Measurements from ENCODE around the gene SOX6. TPM values are rescaled to one million over a fixed set of nuclear protein-coding genes. Genes with fewer than 3 reads are reported as not detected.

SOX6 gene
- total RNA-seq, 4 donors from 2014 or later = 0.29 to 20.5 (median 8.2) TPM

- TF ChIP-seq CTCF (IDR thresholded peaks at IDR 0.05) (no peak), POLR2A (IDR thresholded peaks at IDR 0.05) (no peak)
- Histone ChIP-seq H3K9me3 (no peaks in the 10 kb centered on the region), H3K27me3 (no peaks in the 10 kb centered on the region), H3K36me3 (no peaks in the 10 kb centered on the region), H3K4me3 (no peak overlapping the region), H3K4me1 (no peaks in the 10 kb centered on the region), H3K27ac (no peak overlapping the region)
- intact Hi-C loops (cut with DNase I; ENCODE audit: low total_unique reads) = no loop called here
- DNase-seq = no peak
Measured at GRCh38 chr11:16007514-16007913, 348.8 kb downstream of the SOX6 start.

GRCh38 chr11:16002942-16003341, 353.4 kb downstream of the SOX6 start:
- H3K27me3 ChIP-seq = no peaks in the 10 kb centered on the region
- H3K36me3 ChIP-seq = no peaks in the 10 kb centered on the region
- H3K9me3 ChIP-seq = no peaks in the 10 kb centered on the region
- H3K27ac ChIP-seq = no peak overlapping the region
- TF ChIP-seq CTCF (IDR thresholded peaks at IDR 0.05) (no peak), POLR2A (IDR thresholded peaks at IDR 0.05) (no peak)
- intact Hi-C loops (cut with DNase I; ENCODE audit: low total_unique reads) = no loop called here
- no peaks in the 10 kb centered on the region for H3K4me1 ChIP-seq
- no peak overlapping the region for H3K4me3 ChIP-seq
- no peak for DNase-seq

GRCh38 chr11:16001899-16002426, 354.4 kb downstream of the SOX6 start:
- intact Hi-C loops (cut with DNase I; ENCODE audit: low total_unique reads) = no loop called here
- TF ChIP-seq POLR2A (IDR thresholded peaks at IDR 0.05) (no peak), CTCF (IDR thresholded peaks at IDR 0.05) (no peak)
- Histone ChIP-seq H3K4me3 (no peak overlapping the region), H3K36me3 (no peaks in the 10 kb centered on the region), H3K27me3 (no peaks in the 10 kb centered on the region), H3K27ac (no peak overlapping the region), H3K9me3 (no peaks in the 10 kb centered on the region), H3K4me1 (no peaks in the 10 kb centered on the region)
- DNase-seq = no peak

GRCh38 chr11:16001044-16001568, 355.2 kb downstream of the SOX6 start:
- Histone ChIP-seq H3K4me3 (no peak overlapping the region), H3K27ac (no peak overlapping the region), H3K9me3 (no peaks in the 10 kb centered on the region), H3K27me3 (no peaks in the 10 kb centered on the region), H3K4me1 (no peaks in the 10 kb centered on the region), H3K36me3 (no peaks in the 10 kb centered on the region)
- TF ChIP-seq POLR2A (IDR thresholded peaks at IDR 0.05) = no peak
- no peak for TF ChIP-seq CTCF (IDR thresholded peaks at IDR 0.05)
- intact Hi-C loops (cut with DNase I; ENCODE audit: low total_unique reads) = no loop called here
- no peak for DNase-seq

- no peaks in the 10 kb centered on the region for H3K9me3 ChIP-seq
- DNase-seq = no peak
- H3K27ac ChIP-seq = no peak overlapping the region
- H3K36me3 ChIP-seq = no peaks in the 10 kb centered on the region
- no peaks in the 10 kb centered on the region for H3K27me3 ChIP-seq
- no peak overlapping the region for H3K4me3 ChIP-seq
- intact Hi-C loops (cut with DNase I; ENCODE audit: low total_unique reads) = no loop called here
- no peaks in the 10 kb centered on the region for H3K4me1 ChIP-seq
- TF ChIP-seq POLR2A (IDR thresholded peaks at IDR 0.05) = no peak
Measured at GRCh38 chr11:16000065-16000464, 356.3 kb downstream of the SOX6 start.

- intact Hi-C loops (cut with DNase I; ENCODE audit: low total_unique reads) = no loop called here
- H3K36me3 ChIP-seq = no peaks in the 10 kb centered on the region
- DNase-seq = no peak
- no peaks in the 10 kb centered on the region for H3K9me3 ChIP-seq
- TF ChIP-seq POLR2A (IDR thresholded peaks at IDR 0.05) = no peak
- no peak for TF ChIP-seq CTCF (IDR thresholded peaks at IDR 0.05)
- H3K4me1 ChIP-seq = no peaks in the 10 kb centered on the region
- no peak overlapping the region for H3K4me3 ChIP-seq
- H3K27me3 ChIP-seq = no peaks in the 10 kb centered on the region
- H3K27ac ChIP-seq = no peak overlapping the region
Measured at GRCh38 chr11:15993345-15993744, 363.0 kb downstream of the SOX6 start.

Measured in uterus (tissue), 4 donors.